HL-60 (cell line): ENCODE results near the gene ANKRD28.

Source experiments
- CTCF ChIP-seq: IDR thresholded peaks from one replicate; pipeline ENCODE4 v1.5.1; 2011; ENCODE audit warnings: low read length, control low read depth, inconsistent platforms; ENCODE audit not compliant: insufficient read depth
- GABPA ChIP-seq: IDR thresholded peaks from 2 replicates; pipeline ENCODE4 v1.6.1; 2012; ENCODE audit warnings: low read depth
- POLR2AphosphoS5 ChIP-seq: IDR thresholded peaks from 2 replicates; pipeline ENCODE4 v1.6.1; 2012; ENCODE audit warnings: low read depth
- REST ChIP-seq: IDR thresholded peaks from 2 replicates; pipeline ENCODE4 v1.6.1; 2012; ENCODE audit warnings: low read depth; ENCODE audit not compliant: insufficient replicate concordance
- SPI1 ChIP-seq: IDR thresholded peaks from 2 replicates; pipeline ENCODE4 v1.6.1; 2012; ENCODE audit warnings: low read depth, mild to moderate bottlenecking, borderline replicate concordance

GRCh38 chr3:15803921-15804320, 6.1 kb upstream of the ANKRD28 start:
- TF ChIP-seq CTCF = no peak
- no peak for TF ChIP-seq GABPA
- TF ChIP-seq POLR2AphosphoS5 = no peak
- TF ChIP-seq REST = no peak
- TF ChIP-seq SPI1 = no peak
